Stimulated activated naive CD8-positive, alpha-beta T cell treated with anti-CD3 and anti-CD28 coated beads, Interleukin-15, Interleukin-2, amounts not matched to agents 100 ng/mL and 50 ng/mL, for 24 hours (primary cell): ENCODE measurements around the gene PSMC3IP.
"Not testable (repeated sequence)": the region's sequence is repeated elsewhere in the genome, so short reads cannot be mapped to it uniquely, and the experiment has no call there.

Source experiments
- H3K27ac Mint-ChIP-seq: one replicate; pipeline ENCODE4 v1.8.0; 2021; ENCODE audit warnings: mild to moderate bottlenecking, mixed read lengths
- H3K27me3 Mint-ChIP-seq: one replicate; pipeline ENCODE4 v1.8.0; 2021; ENCODE audit warnings: mixed read lengths
- H3K36me3 Mint-ChIP-seq: one replicate; pipeline ENCODE4 v1.8.0; 2021; ENCODE audit warnings: low read depth, mixed read lengths
- H3K4me1 Mint-ChIP-seq: one replicate; pipeline ENCODE4 v1.8.0; 2021; ENCODE audit warnings: low read depth, mixed read lengths
- H3K4me3 Mint-ChIP-seq: one replicate; pipeline ENCODE4 v1.8.0; 2021; ENCODE audit warnings: mild to moderate bottlenecking, mixed read lengths
- H3K9me3 Mint-ChIP-seq: one replicate; pipeline ENCODE4 v1.8.0; 2021; ENCODE audit warnings: mixed read lengths

Gene PSMC3IP, protein sequence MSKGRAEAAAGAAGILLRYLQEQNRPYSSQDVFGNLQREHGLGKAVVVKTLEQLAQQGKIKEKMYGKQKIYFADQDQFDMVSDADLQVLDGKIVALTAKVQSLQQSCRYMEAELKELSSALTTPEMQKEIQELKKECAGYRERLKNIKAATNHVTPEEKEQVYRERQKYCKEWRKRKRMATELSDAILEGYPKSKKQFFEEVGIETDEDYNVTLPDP

DNA sequence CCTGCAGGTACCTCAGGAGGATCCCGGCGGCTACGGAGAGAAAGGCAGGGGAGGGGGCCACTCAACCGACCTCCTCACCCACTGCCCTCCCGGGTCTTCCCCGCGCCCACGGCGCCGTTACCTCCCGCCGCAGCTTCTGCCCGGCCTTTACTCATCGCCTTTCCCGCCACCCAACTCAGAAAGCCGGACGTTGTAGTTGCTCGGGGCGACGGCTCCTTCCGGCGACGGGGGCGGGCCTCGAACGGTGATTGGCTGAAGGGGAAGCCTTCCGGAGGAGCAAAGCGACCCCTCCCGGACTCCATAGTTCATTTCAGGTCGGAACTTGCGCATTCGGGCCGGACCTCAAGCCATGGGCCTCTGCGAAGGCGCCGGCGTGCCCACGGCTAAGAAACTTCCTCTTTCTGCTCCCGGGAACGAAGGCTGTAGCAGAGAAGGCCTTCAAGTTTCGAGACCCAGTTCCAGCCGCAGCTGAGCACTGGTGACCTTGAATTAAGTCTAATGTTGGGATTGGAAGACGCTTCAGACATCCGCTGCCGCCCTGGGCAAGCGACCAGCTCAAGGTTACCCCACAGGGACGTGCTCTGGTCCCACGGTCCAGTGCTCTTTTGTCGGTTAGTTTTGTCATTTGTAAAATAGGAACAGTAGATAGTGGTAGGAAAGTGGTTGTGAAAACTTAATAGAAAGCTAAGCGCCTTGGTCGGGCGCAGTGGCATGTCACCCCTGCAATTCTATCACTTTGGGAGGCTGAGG is at the start of gene PSMC3IP:
Gene PSMC3IP, minus strand, starts transcription at position 198 of the 750 bp plus-strand sequence. Its CDS starts 43 bp downstream, at position 155.
- Mint-ChIP-seq H3K9me3 (no peaks in the 10 kb centered on the region), H3K36me3 (peaks cover 62% of the 10 kb centered on the region), H3K27me3 (no peaks in the 10 kb centered on the region), H3K4me1 (peaks cover 42% of the 10 kb centered on the region), H3K27ac (peak within 1 kb of the TSS; percentile 98), H3K4me3 (peak within 1 kb of the TSS; percentile 90)

DNA sequence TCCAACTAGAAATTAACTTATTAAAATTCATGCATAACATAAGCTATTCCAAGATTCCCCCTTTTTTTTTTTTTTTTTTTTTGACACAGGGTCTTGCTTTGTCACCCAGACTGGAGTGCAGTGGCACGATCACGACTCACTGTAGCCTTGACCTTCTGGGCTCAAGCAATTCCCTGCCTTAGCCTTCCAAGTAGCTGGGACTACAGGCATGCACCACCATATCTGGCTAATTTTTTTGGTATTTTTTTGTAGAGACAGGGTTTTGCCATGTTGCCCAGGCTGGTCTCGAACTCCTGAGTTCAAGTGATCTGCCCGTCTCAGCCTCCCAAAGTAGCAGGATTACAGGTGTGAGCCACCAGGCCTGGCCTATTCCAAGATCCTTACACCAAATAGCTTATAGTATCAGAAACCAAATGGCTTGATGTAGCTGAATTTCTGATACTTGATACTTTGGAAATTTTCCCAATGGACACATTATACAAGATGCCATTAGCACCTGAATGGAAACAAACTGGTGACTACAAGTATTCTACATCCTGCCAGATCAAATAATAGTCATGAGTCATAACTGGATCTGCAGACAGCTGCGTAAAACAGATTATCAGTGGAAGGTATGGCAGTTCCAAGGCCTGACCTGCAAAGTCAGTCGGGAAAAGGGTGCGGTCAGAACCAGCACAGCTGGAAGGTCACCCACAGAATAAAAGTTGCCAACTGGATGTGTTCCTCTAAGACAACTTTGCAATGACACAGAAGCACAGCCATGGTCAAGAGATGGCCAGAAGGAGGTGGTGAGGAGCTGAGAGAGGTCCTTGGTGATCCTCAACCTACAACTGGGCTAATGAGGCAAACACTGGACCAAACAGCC is 46.4 kb upstream of the PSMC3IP start:
- H3K36me3 Mint-ChIP-seq: no peaks in the 10 kb centered on the region
- no peaks in the 10 kb centered on the region for H3K27me3 Mint-ChIP-seq
- no peak overlapping the region for H3K27ac Mint-ChIP-seq
- no peak overlapping the region for H3K4me3 Mint-ChIP-seq
- H3K4me1 Mint-ChIP-seq: peaks cover 2% of the 10 kb centered on the region
- no peaks in the 10 kb centered on the region for H3K9me3 Mint-ChIP-seq

DNA sequence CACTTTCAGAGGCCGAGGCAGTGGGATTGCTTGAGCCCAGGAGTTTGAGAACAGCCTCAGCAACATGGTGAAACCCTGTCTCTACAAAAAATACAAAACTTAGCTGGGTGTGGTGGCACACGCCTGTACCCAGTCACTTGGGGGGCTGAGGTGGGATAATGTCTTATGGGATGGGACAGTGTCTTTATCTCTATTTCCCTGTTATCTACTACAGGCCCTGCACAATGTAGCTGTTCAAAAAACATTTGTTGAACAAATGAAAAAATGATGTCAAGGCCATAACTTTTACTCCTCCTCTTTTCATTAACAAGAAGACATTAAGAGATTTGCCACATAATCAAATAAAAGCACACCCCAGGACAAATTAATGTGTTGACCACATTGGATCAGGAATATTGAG is 45.7 kb upstream of the PSMC3IP start:
- H3K27me3 Mint-ChIP-seq: no peaks in the 10 kb centered on the region
- no peaks in the 10 kb centered on the region for H3K9me3 Mint-ChIP-seq
- peaks cover 9% of the 10 kb centered on the region for H3K4me1 Mint-ChIP-seq
- H3K4me3 Mint-ChIP-seq: no peak overlapping the region
- no peaks in the 10 kb centered on the region for H3K36me3 Mint-ChIP-seq
- H3K27ac Mint-ChIP-seq: no peak overlapping the region

DNA sequence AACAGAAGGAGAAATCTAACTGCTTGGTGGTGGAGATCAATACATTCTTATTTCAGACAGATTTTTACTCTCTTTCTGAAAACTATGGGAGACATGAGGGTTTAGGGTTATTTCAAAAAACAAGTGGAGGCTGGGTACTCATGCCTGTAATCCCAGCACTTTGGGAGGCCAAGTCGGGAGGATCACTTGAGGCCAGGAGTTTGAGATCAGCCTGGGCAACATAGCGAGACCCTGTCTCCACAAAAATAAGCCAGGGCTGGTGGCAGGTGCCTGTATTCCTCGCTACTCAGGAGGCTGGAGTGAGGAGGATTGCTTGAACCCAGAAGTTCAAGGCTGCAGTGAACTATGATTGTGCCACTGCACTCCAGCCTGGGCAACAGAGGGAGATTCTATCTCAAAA is 44.5 kb upstream of the PSMC3IP start:
- not testable (repeated sequence) for H3K27ac Mint-ChIP-seq, H3K4me3 Mint-ChIP-seq, H3K9me3 Mint-ChIP-seq, H3K27me3 Mint-ChIP-seq, H3K36me3 Mint-ChIP-seq
- H3K4me1 Mint-ChIP-seq: peaks cover 12% of the 10 kb centered on the region

DNA sequence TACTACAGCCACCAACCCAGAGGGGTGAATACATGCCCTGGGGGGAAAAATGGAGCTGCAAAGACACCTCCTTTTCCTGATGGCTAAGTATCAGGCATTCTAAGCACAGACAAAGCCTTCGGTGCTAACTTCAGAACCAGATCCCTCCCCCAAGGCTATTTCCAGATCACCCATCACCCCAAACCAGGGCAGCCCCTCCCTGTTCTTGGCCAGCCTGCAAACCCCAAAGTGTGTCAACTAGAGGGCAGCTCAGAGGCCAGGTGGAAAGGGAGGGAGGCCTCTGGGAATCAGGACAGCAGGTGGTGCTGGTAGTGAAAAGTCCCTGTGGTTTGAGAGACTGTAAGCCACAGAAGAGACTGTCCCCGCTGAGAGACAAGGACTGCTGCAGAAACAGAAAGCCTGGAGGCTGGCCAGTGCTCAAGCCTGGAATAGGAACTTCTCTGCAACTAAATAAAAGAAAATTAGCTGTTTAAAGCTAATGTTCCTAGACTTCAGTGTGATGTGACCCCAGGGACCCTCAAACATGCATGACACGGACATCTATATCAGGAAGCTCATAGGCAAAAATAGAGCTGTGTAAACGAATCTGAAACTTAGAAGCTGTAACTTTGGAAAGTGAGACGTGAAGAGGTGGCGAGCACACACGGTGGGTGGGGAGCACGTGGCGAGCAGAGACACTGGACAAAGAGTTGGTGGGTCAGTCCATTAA is 41.1 kb upstream of the PSMC3IP start:
- Mint-ChIP-seq H3K36me3 (peaks cover 22% of the 10 kb centered on the region), H3K9me3 (no peaks in the 10 kb centered on the region), H3K4me1 (peaks cover 12% of the 10 kb centered on the region), H3K4me3 (no peak overlapping the region), H3K27ac (no peak overlapping the region), H3K27me3 (no peaks in the 10 kb centered on the region)

DNA sequence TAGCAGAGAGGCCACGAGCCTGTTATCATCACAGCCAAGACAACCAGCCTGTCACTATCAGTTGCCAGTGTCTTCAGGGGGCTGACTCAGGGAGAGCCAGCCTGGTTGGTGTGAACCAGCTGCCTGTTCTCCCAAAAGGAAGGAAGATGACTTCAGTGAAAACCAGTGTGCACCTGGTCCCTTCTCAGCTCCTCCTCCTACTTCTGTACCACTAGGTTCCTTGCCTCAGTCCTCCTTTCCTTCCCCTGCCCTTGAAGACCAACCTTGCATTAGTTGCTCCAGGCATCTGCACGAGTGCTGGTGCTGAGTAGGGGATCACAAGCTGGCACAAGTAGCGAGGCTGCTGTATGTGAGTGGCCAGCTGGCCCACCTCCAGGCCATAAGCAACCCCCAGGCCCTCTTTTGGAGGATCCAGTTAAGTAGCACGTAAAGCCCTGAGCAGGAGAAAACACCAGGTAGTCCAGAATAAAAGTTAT is 40.5 kb upstream of the PSMC3IP start:
- no peak overlapping the region for H3K4me3 Mint-ChIP-seq
- no peaks in the 10 kb centered on the region for H3K9me3 Mint-ChIP-seq
- H3K27me3 Mint-ChIP-seq: no peaks in the 10 kb centered on the region
- H3K4me1 Mint-ChIP-seq: peaks cover 12% of the 10 kb centered on the region
- no peak overlapping the region for H3K27ac Mint-ChIP-seq
- peaks cover 27% of the 10 kb centered on the region for H3K36me3 Mint-ChIP-seq

DNA sequence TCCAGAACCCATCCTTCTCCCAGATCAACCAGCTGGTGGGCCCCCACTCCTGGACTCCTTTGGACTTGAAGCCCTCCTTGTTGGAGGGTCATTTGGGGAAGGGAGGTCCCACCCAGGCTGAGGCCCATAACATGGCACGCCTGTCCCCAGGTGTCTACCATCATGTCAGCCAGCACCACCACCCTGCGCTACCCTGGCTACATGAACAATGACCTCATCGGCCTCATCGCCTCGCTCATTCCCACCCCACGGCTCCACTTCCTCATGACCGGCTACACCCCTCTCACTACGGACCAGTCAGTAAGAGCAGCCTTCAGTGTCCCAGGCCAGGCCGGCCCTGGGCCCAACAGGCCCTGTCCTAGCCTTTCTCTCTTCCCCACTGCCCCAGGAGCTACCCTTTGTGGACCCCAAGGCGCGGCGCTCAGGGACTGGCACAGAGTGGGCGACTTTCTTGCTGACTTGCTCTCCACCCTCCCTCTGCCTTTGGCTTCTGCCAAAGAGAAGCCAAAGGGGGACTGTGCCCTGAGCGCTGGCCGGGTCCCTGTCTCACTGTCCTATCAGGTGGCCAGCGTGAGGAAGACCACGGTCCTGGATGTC is 36.3 kb upstream of the PSMC3IP start:
- no peaks in the 10 kb centered on the region for H3K27me3 Mint-ChIP-seq
- H3K4me3 Mint-ChIP-seq: no peak overlapping the region
- peaks cover 12% of the 10 kb centered on the region for H3K4me1 Mint-ChIP-seq
- no peak overlapping the region for H3K27ac Mint-ChIP-seq
- H3K36me3 Mint-ChIP-seq: peaks cover 45% of the 10 kb centered on the region
- no peaks in the 10 kb centered on the region for H3K9me3 Mint-ChIP-seq

DNA sequence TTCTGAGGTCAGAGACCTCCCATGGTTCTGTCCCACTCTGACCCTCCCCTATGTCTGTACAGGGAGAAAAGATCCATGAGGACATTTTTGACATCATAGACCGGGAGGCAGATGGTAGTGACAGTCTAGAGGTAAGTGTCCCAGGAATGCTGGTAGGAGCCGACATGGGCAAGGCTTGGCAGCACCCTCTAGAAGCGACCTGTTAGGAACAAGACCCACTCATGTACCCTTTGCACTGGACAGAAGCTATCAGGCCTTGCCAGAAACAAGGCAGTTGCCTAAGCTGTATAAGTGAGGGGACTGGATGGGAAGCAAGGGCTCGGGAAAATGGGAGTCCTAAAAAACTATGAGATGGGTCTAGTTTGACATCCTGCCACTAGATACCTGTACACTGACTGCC is 34.5 kb upstream of the PSMC3IP start:
- H3K9me3 Mint-ChIP-seq: no peaks in the 10 kb centered on the region
- H3K27me3 Mint-ChIP-seq: no peaks in the 10 kb centered on the region
- H3K36me3 Mint-ChIP-seq: peaks cover 45% of the 10 kb centered on the region
- no peak overlapping the region for H3K27ac Mint-ChIP-seq
- H3K4me1 Mint-ChIP-seq: peaks cover 20% of the 10 kb centered on the region
- H3K4me3 Mint-ChIP-seq: no peak overlapping the region

DNA sequence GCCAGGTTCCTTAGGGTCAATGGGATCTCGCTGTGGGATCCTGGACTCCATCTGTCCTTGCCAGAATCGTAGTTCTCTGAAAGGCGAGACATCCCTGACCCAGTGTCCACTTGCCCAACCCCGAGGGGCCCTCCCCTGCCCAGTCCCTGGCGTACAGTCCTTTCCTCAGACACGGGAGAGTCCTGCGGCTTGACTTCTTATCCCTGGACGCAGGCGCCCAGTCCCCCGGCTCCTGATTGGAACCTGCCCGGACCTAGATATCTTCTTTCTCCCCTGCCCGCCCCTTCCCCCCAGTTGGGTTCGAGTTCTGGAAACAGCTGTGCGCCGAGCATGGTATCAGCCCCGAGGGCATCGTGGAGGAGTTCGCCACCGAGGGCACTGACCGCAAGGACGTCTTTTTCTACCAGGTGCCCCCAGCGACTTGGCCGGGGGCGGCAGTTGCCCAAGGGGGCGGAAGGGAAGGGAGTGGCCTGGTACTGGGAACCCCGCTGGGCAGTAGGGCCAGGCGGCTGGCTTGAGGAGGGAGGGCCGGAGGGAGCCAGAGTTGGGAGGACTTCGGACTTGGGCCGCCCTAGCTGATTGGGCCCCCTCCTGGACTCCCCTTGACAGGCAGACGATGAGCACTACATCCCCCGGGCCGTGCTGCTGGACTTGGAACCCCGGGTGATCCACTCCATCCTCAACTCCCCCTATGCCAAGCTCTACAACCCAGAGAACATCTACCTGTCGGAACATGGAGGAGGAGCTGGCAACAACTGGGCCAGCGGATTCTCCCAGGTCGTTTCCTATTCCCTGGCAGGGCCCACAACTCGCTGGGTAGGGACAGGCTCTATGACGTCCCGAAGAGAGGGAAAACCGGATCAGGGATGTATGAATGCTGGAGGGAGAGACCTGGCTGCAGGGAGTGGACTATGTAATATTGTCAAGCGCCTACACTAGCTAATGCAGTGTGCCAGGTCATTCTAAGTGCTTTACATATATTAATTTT is 32.6 kb upstream of the PSMC3IP start:
- H3K36me3 Mint-ChIP-seq: peaks cover 40% of the 10 kb centered on the region
- peak overlapping the region; percentile 77 for H3K27ac Mint-ChIP-seq
- not testable (repeated sequence) for H3K9me3 Mint-ChIP-seq, H3K27me3 Mint-ChIP-seq
- H3K4me1 Mint-ChIP-seq: peaks cover 39% of the 10 kb centered on the region
- H3K4me3 Mint-ChIP-seq: peak overlapping the region; percentile 98

DNA sequence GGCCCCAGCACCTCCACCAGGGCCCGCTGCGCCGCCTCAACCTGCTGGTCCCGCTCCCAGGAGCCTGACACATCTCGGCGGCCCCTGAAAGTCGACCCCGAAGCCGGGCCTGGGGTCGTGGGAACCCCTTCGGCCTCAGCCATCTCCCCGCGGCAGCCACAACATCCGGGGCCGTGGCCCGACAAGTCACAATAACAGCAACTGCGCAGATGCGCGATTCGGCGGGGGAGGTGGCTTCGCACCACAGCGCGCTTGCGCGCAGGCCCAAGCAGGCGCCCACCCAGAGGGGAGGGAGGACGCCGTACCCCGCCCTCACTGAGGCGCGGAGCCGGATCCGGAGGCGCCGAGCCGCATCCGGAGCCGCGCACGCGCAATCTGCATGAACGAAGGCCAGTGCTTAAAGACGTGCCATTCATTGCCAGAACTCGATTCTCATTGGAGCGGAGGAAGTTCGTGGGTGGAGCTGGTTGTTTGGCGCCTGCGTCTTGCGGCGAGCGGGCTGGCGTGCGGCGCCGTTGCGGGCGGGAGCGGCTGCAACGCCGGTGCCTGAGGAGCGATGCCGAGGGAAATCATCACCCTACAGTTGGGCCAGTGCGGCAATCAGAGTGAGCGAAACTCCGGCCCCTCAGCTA is 31.8 kb upstream of the PSMC3IP start, which contains the start of the genes RETREG3 and TUBG1:
Gene RETREG3, minus strand, starts transcription at position 193 of the 632 bp plus-strand sequence. Its CDS starts 50 bp downstream, at position 143.
Gene TUBG1, plus strand, starts transcription at position 502 of the 632 bp plus-strand sequence. Its CDS starts 55 bp downstream, at position 557.
- Mint-ChIP-seq H3K27me3 (no peaks in the 10 kb centered on the region), H3K36me3 (peaks cover 33% of the 10 kb centered on the region), H3K9me3 (no peaks in the 10 kb centered on the region), H3K4me1 (peaks cover 47% of the 10 kb centered on the region), H3K4me3 (peak within 1 kb of the TSS; percentile 98), H3K27ac (peak within 1 kb of the TSS; percentile 95)

DNA sequence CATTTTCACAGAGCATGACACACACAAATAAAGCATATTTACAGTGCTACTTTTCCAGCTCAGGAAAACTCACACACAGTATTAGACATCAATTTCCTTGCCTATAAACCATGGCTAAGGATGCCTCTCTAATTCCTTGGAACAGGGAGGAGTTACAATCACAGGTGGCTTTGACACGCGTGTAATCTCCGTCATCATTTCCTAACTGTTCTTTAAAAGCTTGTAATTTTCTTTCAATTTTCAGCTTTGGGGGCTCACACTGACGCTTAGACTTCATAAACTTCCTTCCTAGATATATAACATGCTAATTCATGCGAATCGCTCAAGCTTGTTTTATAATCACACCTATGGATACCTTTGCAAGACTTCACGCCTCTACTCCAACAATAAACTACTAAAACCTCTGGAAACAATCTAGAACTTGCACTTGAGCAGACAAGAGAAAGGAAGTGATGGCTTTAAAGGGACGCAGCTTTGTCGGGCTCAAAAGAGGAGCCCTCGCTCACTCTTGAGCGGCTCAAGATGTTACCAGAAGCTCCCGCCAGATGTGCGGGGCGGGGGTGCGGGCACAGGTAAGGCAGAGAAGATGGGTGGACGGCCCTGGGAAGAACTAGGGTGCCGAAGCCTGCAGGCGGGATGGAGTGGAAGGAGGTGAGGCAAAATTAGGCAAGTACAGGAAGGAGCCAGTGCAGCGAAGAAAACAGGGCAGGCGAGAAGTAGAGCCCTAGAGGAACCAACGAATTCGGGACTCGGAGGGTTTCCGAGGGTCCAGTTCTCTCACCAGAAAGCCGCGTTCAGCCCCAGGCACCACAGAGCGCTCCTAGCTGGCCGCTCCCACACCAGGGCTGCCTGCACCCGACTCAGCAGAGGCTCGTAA is 31.0 kb upstream of the PSMC3IP start:
- Mint-ChIP-seq H3K27ac (peak overlapping the region; percentile 95), H3K36me3 (peaks cover 33% of the 10 kb centered on the region), H3K4me3 (peak overlapping the region; percentile 98), H3K4me1 (peaks cover 53% of the 10 kb centered on the region), H3K9me3 (no peaks in the 10 kb centered on the region), H3K27me3 (no peaks in the 10 kb centered on the region)

DNA sequence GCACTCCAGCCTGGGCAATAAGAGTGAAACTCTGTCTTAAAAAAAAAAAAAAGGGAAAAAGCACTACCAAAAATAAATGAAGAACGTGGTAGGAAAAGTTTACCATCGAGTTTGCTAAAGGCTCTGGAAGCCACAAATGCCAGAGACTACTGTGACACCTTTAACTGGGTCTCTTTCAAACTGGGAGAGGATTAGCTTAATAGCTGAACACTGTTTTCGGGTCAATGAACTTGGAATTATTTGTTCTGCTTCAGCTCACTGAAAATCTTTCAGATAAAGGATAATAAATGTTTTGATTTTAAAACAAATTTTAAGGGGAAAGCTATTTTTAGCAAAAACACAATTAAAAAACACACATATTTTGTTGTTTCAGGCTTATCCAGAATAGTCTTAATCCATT is 30.2 kb upstream of the PSMC3IP start:
- Mint-ChIP-seq H3K27me3 (no peaks in the 10 kb centered on the region), H3K36me3 (peaks cover 32% of the 10 kb centered on the region), H3K4me3 (peak overlapping the region; percentile 98), H3K27ac (peak overlapping the region; percentile 95), H3K9me3 (no peaks in the 10 kb centered on the region), H3K4me1 (peaks cover 61% of the 10 kb centered on the region)
